OCI-M1 (cell line): ENCODE results near the gene LMF2.

Experiments used
- DNase-seq: peaks from one replicate; lab custom pipeline; 2025; lab: John Stamatoyannopoulos, UW

LMF2 gene

GRCh38 chr22:50503475-50504145 lies 3.9 kb downstream of the LMF2 start:
- DNase-seq = no peak

- no peak for DNase-seq
Measured at GRCh38 chr22:50502628-50503474, 4.7 kb downstream of the LMF2 start.

GRCh38 chr22:50502096-50502495 lies 5.4 kb downstream of the LMF2 start:
- DNase-seq = no peak

GRCh38 chr22:50500452-50500851 lies 7.0 kb downstream of the LMF2 start:
- no peak for DNase-seq

GRCh38 chr22:50498322-50498890 lies 9.1 kb downstream of the LMF2 start:
- peak; percentile 91 for DNase-seq

- DNase-seq = no peak
Measured at GRCh38 chr22:50497093-50497492, 10.4 kb downstream of the LMF2 start.

- DNase-seq = no peak
Measured at GRCh38 chr22:50490531-50491308, 16.8 kb downstream of the LMF2 start.

- no peak for DNase-seq
Measured at GRCh38 chr22:50489363-50490243, 17.9 kb downstream of the LMF2 start.

- DNase-seq = no peak
Measured at GRCh38 chr22:50488886-50489285, 18.6 kb downstream of the LMF2 start.

- DNase-seq = no peak
Measured at GRCh38 chr22:50488006-50488677, 19.4 kb downstream of the LMF2 start.

- no peak for DNase-seq
Measured at GRCh38 chr22:50487290-50488005, 20.1 kb downstream of the LMF2 start.

GRCh38 chr22:50486561-50487289 lies 20.8 kb downstream of the LMF2 start, which contains the start of gene MIOX:
Gene MIOX (plus strand): TSS chr22:50486859. CDS start chr22:50486898, 39 bp downstream.
- no peak for DNase-seq

GRCh38 chr22:50485221-50486131 lies 22.0 kb downstream of the LMF2 start:
- DNase-seq = peak; percentile 22

GRCh38 chr22:50483977-50484853 lies 23.3 kb downstream of the LMF2 start:
- DNase-seq = no peak

- DNase-seq = no peak
Measured at GRCh38 chr22:50483556-50483955, 23.9 kb downstream of the LMF2 start.

- no peak for DNase-seq
Measured at GRCh38 chr22:50483106-50483505, 24.4 kb downstream of the LMF2 start.
